Osteoblast (primary cell): ENCODE data around the gene MUTYH. TPM values are rescaled to one million over a fixed set of nuclear protein-coding genes. Genes with fewer than 3 reads are reported as not detected.
"Not testable (repeated sequence)": the region's sequence is repeated elsewhere in the genome, so short reads cannot be mapped to it uniquely, and the experiment has no call there.

Experiments
- DNase-seq: peaks from one replicate; pipeline ENCODE4 v3.0.0; 2011; ENCODE audit warnings: low spot score, mixed read lengths; ENCODE audit not compliant: insufficient read length; ENCODE audit errors: missing footprints
- H2AFZ ChIP-seq: 2 replicates; pipeline ENCODE4 v1.6.0; 2011; ENCODE audit warnings: mild to moderate bottlenecking, low read length
- H3K27ac ChIP-seq: 2 replicates; pipeline ENCODE4 v1.5.1; 2011; ENCODE audit warnings: mild to moderate bottlenecking, low read depth, low read length, moderate library complexity
- H3K27me3 ChIP-seq: 2 replicates; pipeline ENCODE4 v1.6.0; 2012; ENCODE audit warnings: mild to moderate bottlenecking, control low read depth, inconsistent platforms, low read length, moderate library complexity; ENCODE audit not compliant: insufficient read depth
- H3K36me3 ChIP-seq: 2 replicates; pipeline ENCODE4 v1.5.1; 2011; ENCODE audit warnings: mild to moderate bottlenecking, low read length, control low read depth, moderate library complexity; ENCODE audit not compliant: insufficient read depth
- H3K4me1 ChIP-seq: 2 replicates; pipeline ENCODE4 v1.5.1; 2011; ENCODE audit warnings: mild to moderate bottlenecking, low read length, control low read depth, moderate library complexity; ENCODE audit not compliant: insufficient read depth
- H3K4me2 ChIP-seq: 2 replicates; pipeline ENCODE4 v1.6.0; 2011; ENCODE audit warnings: mild to moderate bottlenecking, low read length; ENCODE audit not compliant: insufficient read depth
- H3K4me3 ChIP-seq: fragments of 200-600 bp; sonication (generic); 3 replicates; pipeline ENCODE4 v1.5.1; 2012; ENCODE audit warnings: mild to moderate bottlenecking, low read length, inconsistent platforms; ENCODE audit not compliant: insufficient read depth
- H3K79me2 ChIP-seq: 2 replicates; pipeline ENCODE4 v1.6.0; 2012; ENCODE audit warnings: mild to moderate bottlenecking, low read length, control low read depth, inconsistent platforms; ENCODE audit not compliant: insufficient read depth
- H3K9me3 ChIP-seq: 2 replicates; pipeline ENCODE4 v1.5.1; 2011; ENCODE audit warnings: low read depth, low read length, control low read depth
- H4K20me1 ChIP-seq: 2 replicates; pipeline ENCODE4 v1.6.0; 2012; ENCODE audit warnings: mild to moderate bottlenecking, low read length, control low read depth; ENCODE audit not compliant: insufficient read depth
- CTCF ChIP-seq: IDR thresholded peaks from 2 replicates; pipeline ENCODE4 v1.5.1; 2011; ENCODE audit warnings: mild to moderate bottlenecking, low read depth, low read length, moderate library complexity; ENCODE audit errors: extremely low read depth
- total RNA-seq: library from RNA; depleted of rRNA; stranded (reverse); fragments of >200 nt; gene quantifications from 2 replicates; pipeline ENCODE4 v1.2.3, GENCODE V29; 2012

The MUTYH gene
- 13.6 and 14.1 TPM in 2 replicates for total RNA-seq

GRCh38 chr1:45339789-45340558 lies at the start of gene MUTYH, which contains the start of gene TOE1:
MUTYH (minus strand) TSS chr1:45340440; CDS start chr1:45334505, 5,935 bp downstream.
TOE1 (plus strand) TSS chr1:45340170; CDS start chr1:45340253, 83 bp downstream.
- H3K27ac ChIP-seq = peak within 1 kb of the TSS; percentile 95
- no peak for TF ChIP-seq CTCF
- no peaks in the 10 kb centered on the region for H3K9me3 ChIP-seq
- H2AFZ ChIP-seq = peak within 1 kb of the TSS; percentile 98
- no peaks in the 10 kb centered on the region for H3K27me3 ChIP-seq
- H3K4me3 ChIP-seq = peak within 1 kb of the TSS; percentile 94
- H3K36me3 ChIP-seq = peaks cover 34% of the 10 kb centered on the region
- DNase-seq = peak; percentile 98
- peak within 1 kb of the TSS; percentile 85 for H3K4me2 ChIP-seq
- H3K79me2 ChIP-seq = peaks cover 34% of the 10 kb centered on the region
- H3K4me1 ChIP-seq = peaks cover 19% of the 10 kb centered on the region
- peaks cover 2% of the 10 kb centered on the region for H4K20me1 ChIP-seq

- H3K36me3 ChIP-seq = no peaks in the 10 kb centered on the region
- H3K9me3 ChIP-seq = no peaks in the 10 kb centered on the region
- H3K4me3 ChIP-seq = no peak overlapping the region
- H3K27me3 ChIP-seq = no peaks in the 10 kb centered on the region
- H3K79me2 ChIP-seq = no peaks in the 10 kb centered on the region
- no peaks in the 10 kb centered on the region for H3K4me1 ChIP-seq
- TF ChIP-seq CTCF = no peak
- no peak overlapping the region for H3K27ac ChIP-seq
- no peak overlapping the region for H2AFZ ChIP-seq
- H3K4me2 ChIP-seq = no peak overlapping the region
- peak; percentile 27 for DNase-seq
- H4K20me1 ChIP-seq = no peaks in the 10 kb centered on the region
These were observed 46.0 kb upstream of the MUTYH start for GRCh38 chr1:45386219-45386618.

GRCh38 chr1:45385302-45385701 lies 45.1 kb upstream of the MUTYH start:
- no peaks in the 10 kb centered on the region for H3K27me3 ChIP-seq
- H3K27ac ChIP-seq = no peak overlapping the region
- H3K36me3 ChIP-seq = no peaks in the 10 kb centered on the region
- H3K4me2 ChIP-seq = no peak overlapping the region
- no peak for TF ChIP-seq CTCF
- no peaks in the 10 kb centered on the region for H3K79me2 ChIP-seq
- H4K20me1 ChIP-seq = no peaks in the 10 kb centered on the region
- no peaks in the 10 kb centered on the region for H3K4me1 ChIP-seq
- H3K9me3 ChIP-seq = no peaks in the 10 kb centered on the region
- no peak overlapping the region for H3K4me3 ChIP-seq
- peak; percentile 5 for DNase-seq
- H2AFZ ChIP-seq = no peak overlapping the region

- not testable (repeated sequence) for H3K27ac ChIP-seq, H3K4me2 ChIP-seq, H3K9me3 ChIP-seq, H3K4me1 ChIP-seq, H4K20me1 ChIP-seq, H3K36me3 ChIP-seq, H2AFZ ChIP-seq, DNase-seq, H3K79me2 ChIP-seq, H3K4me3 ChIP-seq, H3K27me3 ChIP-seq
These were observed 44.0 kb upstream of the MUTYH start for GRCh38 chr1:45384213-45384612.
